Fibroblast of pulmonary artery (primary cell): ENCODE data around the gene TNS3.

Experiments
- DNase-seq: peaks from one replicate; pipeline ENCODE4 v3.0.0-alpha.2; 2010; ENCODE audit warnings: low read depth
- H3K4me3 ChIP-seq: replicated peaks from 2 replicates; pipeline ENCODE4 v1.5.1; 2011; ENCODE audit warnings: low read depth, mild to moderate bottlenecking, control low read depth, low read length, moderate library complexity
- CTCF ChIP-seq: IDR thresholded peaks from 2 replicates; pipeline ENCODE4 v1.5.1; 2011; ENCODE audit warnings: mild to moderate bottlenecking, control low read depth, low read length, inconsistent platforms; ENCODE audit errors: missing control alignments

TNS3 gene

GRCh38 chr7:47371317-47371716 lies 210.6 kb downstream of the TNS3 start:
- H3K4me3 ChIP-seq, result no peak overlapping the region
- TF ChIP-seq CTCF, result no peak
- DNase-seq, result no peak

GRCh38 chr7:47370461-47371042 lies 211.4 kb downstream of the TNS3 start:
- TF ChIP-seq CTCF, result no peak
- no peak overlapping the region for H3K4me3 ChIP-seq
- DNase-seq, result no peak

- no peak for TF ChIP-seq CTCF
- DNase-seq, result no peak
- no peak overlapping the region for H3K4me3 ChIP-seq
These were observed 212.2 kb downstream of the TNS3 start for GRCh38 chr7:47369736-47370135.

GRCh38 chr7:47368190-47368812 lies 213.6 kb downstream of the TNS3 start:
- no peak overlapping the region for H3K4me3 ChIP-seq
- no peak for DNase-seq
- no peak for TF ChIP-seq CTCF

- no peak overlapping the region for H3K4me3 ChIP-seq
- DNase-seq, result no peak
- TF ChIP-seq CTCF, result no peak
These were observed 214.5 kb downstream of the TNS3 start for GRCh38 chr7:47367369-47367768.

- H3K4me3 ChIP-seq, result no peak overlapping the region
- DNase-seq, result no peak
- no peak for TF ChIP-seq CTCF
These were observed 215.0 kb downstream of the TNS3 start for GRCh38 chr7:47366960-47367359.

GRCh38 chr7:47366211-47366610 lies 215.7 kb downstream of the TNS3 start:
- no peak overlapping the region for H3K4me3 ChIP-seq
- DNase-seq, result no peak
- TF ChIP-seq CTCF, result no peak
